OCI-LY7 (cell line): ENCODE results near the gene SRRM5.

Experiments
- CTCF ChIP-seq: fragments of 200-600 bp; sonication (generic); conservative IDR thresholded peaks from 2 replicates; pipeline ENCODE4 v1.5.1; 2014; ENCODE audit warnings: mild to moderate bottlenecking, antibody characterized with exemption, low read length, moderate library complexity, mixed read lengths
- EZH2phosphoT487 ChIP-seq: fragments of 200-600 bp; sonication (generic); IDR thresholded peaks from 2 replicates; pipeline ENCODE4 v1.6.1; 2018; ENCODE audit warnings: low read depth, borderline replicate concordance, mild to moderate bottlenecking, mixed run types, antibody characterized with exemption, low read length, moderate library complexity, mixed read lengths

DNA sequence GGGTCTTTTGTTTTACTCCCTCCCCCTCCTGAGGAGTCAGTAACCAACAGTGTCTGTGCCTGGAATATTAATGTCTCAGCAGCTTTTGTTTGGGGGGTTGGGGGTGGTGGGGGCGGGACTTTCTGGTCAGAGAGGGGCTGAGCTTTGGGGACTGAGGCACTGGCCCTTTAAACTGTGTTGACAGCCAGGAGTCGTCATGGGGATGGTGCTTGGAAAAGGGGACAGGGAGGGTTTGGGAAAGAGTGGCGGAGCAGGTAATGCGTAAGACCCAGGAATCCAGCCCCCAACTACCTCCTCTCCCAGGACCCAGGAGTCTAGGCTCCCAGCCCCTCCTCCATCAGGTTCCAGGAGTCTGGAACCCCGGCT lies 22.6 kb downstream of the SRRM5 start:
- no peak for TF ChIP-seq CTCF
- no peak for TF ChIP-seq EZH2phosphoT487
